Neural progenitor cell (in vitro differentiated cells): ENCODE results near the gene CBLB.

Experiments
- CTCF ChIP-seq: fragments of 200-600 bp; sonication (generic); IDR thresholded peaks from 2 replicates; pipeline ENCODE4 v1.5.1; 2017; ENCODE audit warnings: antibody characterized with exemption, mild to moderate bottlenecking
- EZH2 ChIP-seq: fragments of 200-600 bp; sonication (generic); IDR thresholded peaks from 2 replicates; pipeline ENCODE4 v1.6.1; 2017; ENCODE audit warnings: antibody characterized with exemption, mild to moderate bottlenecking, moderate library complexity

GRCh38 chr3:105772635-105773034, 96.2 kb downstream of the CBLB start:
- TF ChIP-seq CTCF (no peak), EZH2 (no peak)
